GM18517 (cell line): ENCODE results near the gene DPYSL5.
"Not testable (repeated sequence)": the region's sequence is repeated elsewhere in the genome, so short reads cannot be mapped to it uniquely, and the experiment has no call there.

ENCODE experiments used
- ATAC-seq: cut with Tn5 transposase; IDR thresholded peaks from one replicate; pipeline ENCODE4 v1.9.1; 2021; ENCODE audit warnings: mild to moderate bottlenecking, moderate library complexity; ENCODE audit not compliant: unreplicated experiment

Gene DPYSL5

GRCh38 chr2:26899500-26900164 is 51.7 kb downstream of the DPYSL5 start:
- ATAC-seq: no peak

DNA sequence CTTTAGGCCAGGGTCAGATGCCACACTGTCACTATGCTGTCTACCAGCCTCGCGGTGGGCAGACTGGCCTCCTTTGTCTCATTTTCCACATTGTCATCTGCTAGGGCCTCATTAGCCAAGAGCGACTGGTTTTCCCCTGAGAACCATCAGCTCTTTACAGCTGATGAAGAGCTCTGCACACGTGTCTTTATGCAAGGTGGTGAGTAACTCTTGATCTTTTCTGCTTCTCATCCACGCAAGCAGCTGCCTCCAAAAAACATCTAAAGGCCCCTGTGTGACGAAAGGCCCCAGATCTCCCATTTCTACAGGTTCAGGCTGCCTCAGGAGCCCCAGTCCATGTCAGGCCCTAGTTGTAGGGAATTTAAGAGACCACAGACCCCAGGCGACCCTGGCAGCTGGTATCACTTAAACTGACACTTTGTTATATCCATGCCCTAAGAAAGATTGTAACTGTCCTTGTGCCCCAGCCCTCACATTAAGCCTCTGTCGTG is 52.9 kb downstream of the DPYSL5 start:
- no peak for ATAC-seq

- ATAC-seq: no peak
Measured at GRCh38 chr2:26901326-26902183, 53.6 kb downstream of the DPYSL5 start.

DNA sequence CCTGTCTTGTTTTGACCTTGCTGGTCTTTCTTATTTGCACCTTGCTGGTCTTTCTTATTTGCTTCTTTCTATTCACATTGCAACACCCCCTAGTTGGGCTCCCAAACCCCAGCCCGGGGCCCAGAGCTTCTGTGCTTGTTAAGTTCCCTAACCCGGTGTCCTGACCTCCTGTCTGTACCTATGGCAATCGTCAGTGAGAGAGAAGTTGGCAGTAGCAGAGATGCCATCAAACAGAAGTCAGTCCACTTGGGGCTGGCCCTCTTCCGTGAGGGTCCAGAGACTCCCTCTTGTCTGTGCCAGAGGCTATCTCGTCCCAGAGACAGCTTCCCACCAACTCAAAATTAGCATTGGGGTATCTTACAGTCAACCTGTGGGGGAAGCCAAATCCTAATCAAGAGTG is 55.7 kb downstream of the DPYSL5 start:
- no peak for ATAC-seq

DNA sequence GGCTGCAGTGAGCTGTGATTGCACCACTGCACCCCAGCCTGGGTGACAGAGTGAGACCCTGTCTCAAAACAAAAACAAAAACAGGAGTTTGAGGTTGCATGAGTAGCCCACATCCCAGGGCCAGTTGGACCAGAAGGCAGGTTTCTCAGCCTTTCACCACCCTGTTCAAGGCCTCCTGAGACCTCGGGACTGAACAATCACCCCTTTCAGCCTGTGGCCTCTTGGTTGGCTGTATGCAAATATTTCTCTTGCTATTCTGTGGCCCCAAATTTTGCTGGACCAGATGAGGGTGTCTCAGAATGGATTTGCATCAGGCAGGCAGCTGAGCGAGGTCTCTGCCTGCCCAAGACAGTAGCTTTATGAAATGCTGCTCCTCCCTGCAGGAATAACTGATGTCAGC is 56.9 kb downstream of the DPYSL5 start:
- ATAC-seq: no peak

DNA sequence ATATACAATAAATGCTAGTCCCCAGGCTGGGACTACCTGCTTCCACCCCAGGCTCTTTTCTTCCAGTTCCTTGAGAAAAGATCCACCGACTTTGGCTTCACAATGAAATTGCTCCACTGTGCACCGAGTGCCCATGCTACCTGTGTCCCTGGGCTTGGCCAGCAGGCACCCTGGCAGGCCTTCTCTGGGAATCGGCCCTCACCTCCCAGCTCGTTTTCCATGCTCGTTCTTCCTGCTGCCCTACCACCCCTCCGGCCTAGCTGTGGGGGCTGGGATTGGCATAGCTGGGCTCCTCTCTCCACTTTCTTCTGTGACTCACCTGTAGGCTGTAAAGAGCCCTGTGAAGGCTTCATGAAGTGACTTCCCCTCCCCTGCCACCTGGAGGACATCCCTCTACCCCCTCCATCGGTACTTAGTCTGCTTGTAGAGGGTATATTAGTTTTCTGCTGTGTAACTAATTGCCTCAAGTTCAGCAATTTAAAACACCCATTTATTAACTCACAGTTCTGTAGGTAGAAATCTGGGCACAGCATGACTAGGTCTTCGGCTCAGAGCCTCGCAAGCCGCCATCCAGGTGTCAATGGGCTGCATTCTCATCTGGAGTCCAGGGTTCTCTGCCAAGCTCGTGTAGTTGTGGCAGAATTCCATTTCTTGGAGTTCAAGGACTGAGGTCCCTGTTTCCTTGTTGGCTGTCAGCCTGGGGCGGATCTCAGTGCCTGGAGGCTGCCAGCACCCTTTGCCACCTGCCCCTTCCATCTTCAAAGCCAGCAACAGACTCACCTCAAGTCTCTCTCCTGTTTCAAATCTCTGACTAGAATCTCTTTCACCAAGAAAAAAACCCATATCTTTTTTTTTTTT is 57.6 kb downstream of the DPYSL5 start:
- no peak for ATAC-seq

DNA sequence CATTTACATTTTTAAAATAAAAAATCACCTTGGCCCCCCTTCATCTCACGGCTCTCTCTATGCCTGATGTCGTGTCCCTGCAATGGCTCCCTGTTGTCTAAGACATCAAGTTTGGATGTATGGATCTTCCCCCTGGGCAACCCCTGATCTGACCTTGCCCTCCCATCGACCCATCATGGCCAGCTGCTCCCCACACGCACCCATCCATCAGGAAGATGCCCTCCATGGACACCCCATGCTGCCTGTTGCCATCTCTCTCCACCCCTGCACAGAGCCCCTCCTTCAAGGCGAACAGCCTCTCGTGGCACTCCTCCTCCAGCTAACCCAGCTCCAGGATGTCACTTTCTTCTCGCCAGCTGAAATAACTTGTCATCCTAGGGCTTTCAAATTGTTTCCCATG is 59.5 kb downstream of the DPYSL5 start:
- no peak for ATAC-seq

GRCh38 chr2:26910176-26910575 is 62.2 kb downstream of the DPYSL5 start:
- ATAC-seq: no peak

DNA sequence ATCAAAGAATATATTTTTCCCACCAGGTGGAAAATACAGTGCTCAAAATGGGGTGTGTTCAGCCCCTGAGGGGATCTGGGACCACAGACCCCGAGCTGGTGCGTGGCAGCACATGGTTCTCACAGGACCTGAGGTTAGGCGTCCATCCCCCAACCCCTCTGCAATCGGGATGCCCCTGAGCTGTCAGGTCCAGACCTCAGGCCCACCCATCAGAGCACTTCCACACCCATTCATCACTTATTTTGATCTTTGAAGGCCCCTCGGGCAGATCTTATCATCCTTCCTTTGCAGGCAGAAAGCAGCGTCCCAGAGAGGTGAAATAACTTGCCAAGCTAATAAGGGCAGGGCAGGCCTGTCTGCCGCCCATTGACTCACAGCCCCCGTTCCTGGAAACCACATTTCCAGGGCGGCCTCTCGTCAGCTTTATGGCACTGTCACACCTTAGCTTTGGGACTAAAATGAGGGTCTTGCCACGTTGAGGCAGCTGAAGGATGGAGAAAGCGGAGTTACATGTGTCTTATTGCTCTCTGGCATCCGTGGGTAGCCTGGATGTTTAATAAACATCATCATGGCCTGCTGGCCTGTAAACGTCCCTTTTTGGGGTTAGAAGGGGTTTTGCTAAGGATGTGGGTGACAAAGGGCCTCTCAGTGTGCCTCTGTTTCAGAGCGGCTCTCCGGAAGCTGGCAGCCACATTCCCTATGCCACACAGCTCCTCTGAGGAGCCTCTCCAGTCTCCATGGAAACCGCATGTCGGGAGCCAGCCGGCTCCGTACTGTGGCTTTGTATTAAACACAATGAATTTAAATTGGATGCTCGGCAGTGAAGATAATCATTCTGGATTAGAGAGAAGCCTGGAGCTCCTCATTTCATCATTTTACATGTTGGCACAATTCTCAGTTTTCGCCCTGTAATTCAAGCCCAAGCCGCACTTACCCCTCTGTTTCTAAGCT is 64.3 kb downstream of the DPYSL5 start:
- no peak for ATAC-seq

- ATAC-seq: no peak
Measured at GRCh38 chr2:26913606-26913998, 65.7 kb downstream of the DPYSL5 start.

- no peak for ATAC-seq
Measured at GRCh38 chr2:26913999-26914658, 66.2 kb downstream of the DPYSL5 start.

DNA sequence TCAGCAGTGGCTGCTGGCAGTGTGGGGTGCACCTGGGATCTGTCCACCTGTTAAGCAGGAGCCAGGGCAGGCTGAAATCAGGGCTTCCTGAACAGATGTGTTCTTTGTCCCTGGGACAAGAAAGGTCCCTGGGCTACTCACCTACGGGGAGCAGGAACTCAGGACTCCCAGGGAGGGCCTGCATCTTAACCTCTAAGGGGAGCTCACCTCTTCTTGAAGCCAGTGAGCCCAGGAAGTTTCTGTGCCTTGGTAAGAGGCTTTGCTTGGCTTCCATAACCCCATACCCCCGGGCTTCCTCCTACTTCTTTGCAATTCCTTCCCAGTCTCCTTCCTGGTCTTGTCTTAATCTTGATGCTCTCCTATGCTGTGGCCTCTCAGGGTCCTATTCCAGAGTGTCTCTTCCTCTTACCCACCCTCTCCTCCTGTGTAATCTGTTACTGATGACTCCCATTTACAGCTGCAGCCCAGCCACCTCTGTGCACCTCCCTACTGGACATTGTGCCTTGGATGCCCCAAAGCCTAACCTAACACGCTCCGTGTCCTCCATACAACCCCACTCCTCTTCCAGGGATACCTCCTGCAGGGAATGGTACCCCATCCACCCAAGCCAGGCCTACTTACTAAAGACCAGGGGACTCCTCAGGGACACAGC is 66.9 kb downstream of the DPYSL5 start:
- ATAC-seq: no peak

DNA sequence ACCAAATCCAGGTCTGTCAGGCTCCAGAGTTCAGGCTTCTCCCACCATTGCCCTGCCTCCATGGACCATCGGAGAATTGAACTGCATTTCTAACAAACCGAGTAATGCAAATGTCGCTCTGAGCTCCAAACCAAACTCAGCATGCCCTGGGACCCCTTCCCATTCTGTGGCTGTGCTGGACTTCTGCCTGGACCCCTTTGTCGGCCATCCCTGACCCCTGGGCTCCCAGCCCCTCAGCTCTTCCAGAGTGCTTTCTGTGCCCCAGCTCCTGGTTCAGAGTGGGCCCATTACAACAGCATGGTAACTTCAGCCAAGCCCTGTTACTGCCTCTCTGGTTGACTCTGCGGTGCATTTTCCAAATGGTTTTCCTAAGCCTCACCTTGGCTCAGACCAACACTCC is 67.4 kb downstream of the DPYSL5 start:
- ATAC-seq: no peak

DNA sequence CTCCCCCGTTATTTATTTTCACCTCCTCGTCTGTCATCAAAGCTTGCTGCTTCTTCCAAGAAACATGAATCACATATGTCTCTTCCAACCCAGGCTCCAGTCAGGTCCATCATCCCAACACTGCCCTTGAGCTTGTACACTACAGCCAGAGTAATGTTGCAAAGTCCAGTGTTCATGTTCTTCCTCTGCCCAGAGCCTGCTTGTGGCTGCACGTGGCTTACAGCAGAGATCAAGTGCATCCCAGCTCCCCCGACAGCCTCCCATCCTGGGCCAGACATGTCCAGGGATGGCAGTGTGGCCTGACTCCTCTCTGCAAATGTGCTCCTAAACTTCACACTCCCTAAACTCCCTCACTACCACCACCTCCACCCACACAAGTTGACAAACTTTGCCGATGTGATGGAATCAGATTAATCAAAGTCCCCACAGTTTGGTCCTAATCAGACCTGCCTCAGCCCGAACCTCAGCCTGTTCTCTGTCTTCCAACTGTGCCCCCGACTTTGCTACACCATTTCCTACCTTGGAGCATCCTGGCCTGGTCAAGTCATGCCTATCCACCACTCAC is 68.3 kb downstream of the DPYSL5 start:
- ATAC-seq: no peak

GRCh38 chr2:26917135-26917836 is 69.4 kb downstream of the DPYSL5 start:
- no peak for ATAC-seq

DNA sequence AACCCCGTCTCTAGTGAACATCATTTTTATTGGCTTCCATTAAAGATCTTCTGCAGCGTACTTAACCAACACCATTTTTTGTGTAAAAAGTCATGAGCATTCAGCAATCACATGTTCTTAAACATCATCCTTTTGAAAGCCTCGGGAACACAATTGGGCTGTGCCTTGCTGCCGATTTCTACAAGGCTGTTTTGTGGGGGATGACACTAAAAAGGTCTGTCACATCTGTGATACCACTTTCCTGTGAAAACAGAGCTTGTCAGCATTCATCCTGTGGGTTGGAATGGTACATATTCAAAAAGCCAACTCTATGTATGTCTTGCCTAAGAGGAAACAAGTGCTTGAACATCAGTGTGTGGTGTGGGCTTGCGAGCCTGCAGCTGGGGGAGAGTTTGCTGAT is 73.4 kb downstream of the DPYSL5 start:
- ATAC-seq: no peak

DNA sequence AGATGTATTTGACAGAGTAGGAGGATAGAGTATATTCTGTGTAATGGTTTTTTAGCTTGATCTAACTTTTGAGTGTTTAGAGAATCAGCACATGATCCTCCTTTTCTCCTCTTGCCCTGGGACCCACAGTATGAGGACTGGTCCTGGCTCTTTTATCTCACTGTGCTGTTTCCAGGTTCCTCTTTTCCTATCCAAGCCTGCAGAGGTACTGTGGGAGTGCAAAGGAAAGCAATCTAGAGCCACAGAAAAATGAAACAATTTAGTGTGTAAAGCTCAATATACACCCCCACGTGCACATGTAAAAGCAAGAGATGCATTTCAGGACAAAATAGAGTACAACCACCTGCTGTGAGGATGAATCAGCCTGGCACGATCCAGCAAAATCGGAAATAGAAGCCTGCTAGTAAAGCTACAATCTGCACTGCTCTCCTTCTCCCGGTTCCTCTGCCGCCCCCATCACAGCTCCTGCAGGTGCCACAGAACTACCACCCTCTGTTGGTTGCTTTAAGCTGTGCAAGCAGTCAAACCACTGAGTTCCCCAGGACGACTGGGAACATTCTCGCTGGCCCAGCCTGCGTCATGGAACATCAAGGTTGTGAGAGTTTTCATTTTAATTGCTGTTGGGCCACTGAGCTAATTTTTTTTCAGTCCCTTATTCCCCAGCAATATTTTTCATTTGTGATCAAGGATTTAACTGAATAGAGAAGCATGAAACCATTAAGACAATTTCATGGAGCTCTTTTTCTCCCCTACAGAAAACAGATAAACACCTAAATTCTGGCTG is 74.7 kb downstream of the DPYSL5 start:
- no peak for ATAC-seq

DNA sequence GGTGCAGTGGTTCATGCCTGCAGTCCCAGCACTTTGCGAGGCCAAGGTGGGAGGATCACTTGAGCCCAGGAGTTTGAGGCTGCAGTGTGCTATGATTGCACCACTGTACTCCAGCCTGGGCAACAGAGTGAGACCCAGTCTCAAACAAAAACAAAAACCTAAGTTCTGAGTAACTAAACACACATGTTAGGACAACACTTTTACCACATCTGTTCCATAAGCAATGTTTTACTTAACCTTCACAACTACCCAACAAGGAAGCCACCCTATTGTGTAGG is 75.2 kb downstream of the DPYSL5 start:
- ATAC-seq: not testable (repeated sequence)
